RWPE1 (cell line): ENCODE measurements around the gene RSPH9.

Experiments used
- CTCF ChIA-PET: fragments of 350-600 bp; sonication (Branson Sonifier 250); formaldehyde crosslinking; extraction: SDS; loops from one replicate; lab custom pipeline; 2021; lab: Yijun Ruan, JAX
- POLR2A ChIA-PET: fragments of 400-600 bp; formaldehyde crosslinking; extraction: SDS; loops from one replicate; lab custom pipeline; 2020; ENCODE audit warnings: antibody characterized with exemption; ENCODE audit not compliant: low non-redundant PET; lab: Yijun Ruan, JAX
- DNase-seq: peaks from one replicate; pipeline ENCODE4 v3.0.0; 2012; ENCODE audit warnings: low spot score
- H3K27ac ChIP-seq: fragments of 450-650 bp; 2 replicates; pipeline ENCODE4 v1.5.1; 2017
- CTCF ChIP-seq: fragments of 450-650 bp; conservative IDR thresholded peaks from 2 replicates; pipeline ENCODE4 v1.5.1; 2017; ENCODE audit warnings: low read depth, mild to moderate bottlenecking

The RSPH9 gene

GRCh38 chr6:43644940-43645612 is at the start of gene RSPH9:
RSPH9 (plus strand) TSS chr6:43645036; CDS start chr6:43645099, 63 bp downstream.
- TF ChIP-seq CTCF, result no peak
- no peak for DNase-seq
- ChIA-PET POLR2A (interaction anchor here (0.6 to 1.3 kb wide), 2 partner anchors 15 to 92 kb away, joined by 3 to 4 read pairs; no protein-coding TSS in a partner anchor), CTCF (interaction anchor here (0.6 kb wide), 1 partner anchor 23 kb away, joined by 3 read pairs; no protein-coding TSS in a partner anchor)
- peak within 1 kb of the TSS; percentile 44 for H3K27ac ChIP-seq

- POLR2A ChIA-PET, result no interaction called here
- no peak for TF ChIP-seq CTCF
- CTCF ChIA-PET, result interaction anchor here (0.7 to 1.0 kb wide), 2 partner anchors 8 to 11 kb away, joined by 4 to 7 read pairs; no protein-coding TSS in a partner anchor
- no peak overlapping the region for H3K27ac ChIP-seq
- no peak for DNase-seq
Observed at GRCh38 chr6:43600595-43600994, 44.2 kb upstream of the RSPH9 start.

- no peak overlapping the region for H3K27ac ChIP-seq
- POLR2A ChIA-PET, result no interaction called here
- peak; percentile 38 for DNase-seq
- CTCF ChIA-PET, result no interaction called here
- TF ChIP-seq CTCF, result no peak
Observed at GRCh38 chr6:43604174-43604573, 40.7 kb upstream of the RSPH9 start.

- ChIA-PET CTCF (no interaction called here), POLR2A (no interaction called here)
- DNase-seq, result no peak
- H3K27ac ChIP-seq, result no peak overlapping the region
- no peak for TF ChIP-seq CTCF
Observed at GRCh38 chr6:43606019-43606418, 38.8 kb upstream of the RSPH9 start.

GRCh38 chr6:43608310-43608763 is 36.5 kb upstream of the RSPH9 start:
- peak; percentile 56 for DNase-seq
- ChIA-PET CTCF (interaction anchor here (0.7 to 1.4 kb wide), 9 partner anchors 8 to 484 kb away, joined by 3 to 9 read pairs (median 4); partner anchors contain the start of gene MRPS18A), POLR2A (no interaction called here)
- H3K27ac ChIP-seq, result no peak overlapping the region
- peak; percentile 87 for TF ChIP-seq CTCF

GRCh38 chr6:43608807-43609206 is 36.0 kb upstream of the RSPH9 start:
- POLR2A ChIA-PET, result no interaction called here
- no peak for DNase-seq
- CTCF ChIA-PET, result interaction anchor here (0.7 to 1.4 kb wide), 8 partner anchors 9 to 483 kb away, joined by 3 to 9 read pairs (median 4); partner anchors contain the start of gene MRPS18A
- no peak overlapping the region for H3K27ac ChIP-seq
- no peak for TF ChIP-seq CTCF
